Upper lobe of left lung (tissue), 4 donors: ENCODE data around the gene GIMD1.

ENCODE experiments used
- CTCF ChIP-seq, 6 experiments: fragments of 450-650 bp in 4 of 6; fragments of 200-600 bp in 2 of 6; sonication (generic) in 2 of 6; IDR thresholded peaks; one replicate each; pipeline ENCODE4 v1.5.1; 2016 to 2019; ENCODE audit warnings: antibody characterized with exemption in 6 of 6
- POLR2A ChIP-seq, 4 donors: fragments of 450-650 bp; IDR thresholded peaks; one replicate each; pipeline ENCODE4 v1.5.1; 2016 to 2017; ENCODE audit warnings: antibody characterized with exemption in 4 of 4, mild to moderate bottlenecking in 2 of 4

- TF ChIP-seq CTCF (IDR thresholded peaks at IDR 0.05) (no peak), POLR2A (IDR thresholded peaks at IDR 0.05) (no peak)
Observed at GRCh38 chr4:106370214-106370613, 1.6 kb upstream of the GIMD1 start.
